Neuron (in vitro differentiated cells): ENCODE measurements around the gene TTC28.
"Not testable (repeated sequence)": the region's sequence is repeated elsewhere in the genome, so short reads cannot be mapped to it uniquely, and the experiment has no call there.

ENCODE experiments used
- H2AFZ ChIP-seq: one replicate; pipeline ENCODE4 v1.6.1; 2013; ENCODE audit warnings: low read depth, mild to moderate bottlenecking, inconsistent platforms, low read length, moderate library complexity
- H3K27me3 ChIP-seq: one replicate; pipeline ENCODE4 v1.6.1; 2013; ENCODE audit warnings: low read length; ENCODE audit not compliant: insufficient read depth
- H3K36me3 ChIP-seq: one replicate; pipeline ENCODE4 v1.6.1; 2013; ENCODE audit warnings: low read length; ENCODE audit not compliant: insufficient read depth
- H3K4me1 ChIP-seq: one replicate; pipeline ENCODE4 v1.6.1; 2013; ENCODE audit warnings: low read length; ENCODE audit not compliant: insufficient read depth
- H3K4me3 ChIP-seq: 2 replicates; pipeline ENCODE4 v1.5.1; 2013; ENCODE audit warnings: mild to moderate bottlenecking, low read length, moderate library complexity
- H3K9me3 ChIP-seq: one replicate; pipeline ENCODE4 v1.6.1; 2013; ENCODE audit warnings: low read length

The TTC28 gene

GRCh38 chr22:28223826-28224225 is 455.8 kb downstream of the TTC28 start:
- H3K27me3 ChIP-seq, result no peaks in the 10 kb centered on the region
- no peak overlapping the region for H3K4me3 ChIP-seq
- H3K4me1 ChIP-seq, result peaks cover 22% of the 10 kb centered on the region
- no peaks in the 10 kb centered on the region for H3K36me3 ChIP-seq
- H2AFZ ChIP-seq, result no peak overlapping the region
- H3K9me3 ChIP-seq, result no peaks in the 10 kb centered on the region

GRCh38 chr22:28222976-28223745 is 456.5 kb downstream of the TTC28 start:
- no peaks in the 10 kb centered on the region for H3K9me3 ChIP-seq
- H3K27me3 ChIP-seq, result no peaks in the 10 kb centered on the region
- no peak overlapping the region for H3K4me3 ChIP-seq
- H3K36me3 ChIP-seq, result no peaks in the 10 kb centered on the region
- H3K4me1 ChIP-seq, result peaks cover 25% of the 10 kb centered on the region
- H2AFZ ChIP-seq, result no peak overlapping the region

- Histone ChIP-seq H3K9me3 (no peaks in the 10 kb centered on the region), H2AFZ (no peak overlapping the region), H3K4me1 (peaks cover 25% of the 10 kb centered on the region), H3K36me3 (no peaks in the 10 kb centered on the region), H3K27me3 (no peaks in the 10 kb centered on the region), H3K4me3 (no peak overlapping the region)
These were observed 457.1 kb downstream of the TTC28 start for GRCh38 chr22:28222571-28222970.

- no peaks in the 10 kb centered on the region for H3K9me3 ChIP-seq
- no peak overlapping the region for H2AFZ ChIP-seq
- no peaks in the 10 kb centered on the region for H3K27me3 ChIP-seq
- H3K4me1 ChIP-seq, result peaks cover 25% of the 10 kb centered on the region
- no peaks in the 10 kb centered on the region for H3K36me3 ChIP-seq
- H3K4me3 ChIP-seq, result no peak overlapping the region
These were observed 457.6 kb downstream of the TTC28 start for GRCh38 chr22:28222052-28222451.

GRCh38 chr22:28220626-28221363 is 458.8 kb downstream of the TTC28 start:
- Histone ChIP-seq H3K4me3 (no peak overlapping the region), H2AFZ (no peak overlapping the region), H3K9me3 (no peaks in the 10 kb centered on the region), H3K4me1 (peaks cover 25% of the 10 kb centered on the region), H3K27me3 (no peaks in the 10 kb centered on the region), H3K36me3 (no peaks in the 10 kb centered on the region)

- Histone ChIP-seq H3K9me3 (no peaks in the 10 kb centered on the region), H3K4me1 (peaks cover 8% of the 10 kb centered on the region), H3K4me3 (no peak overlapping the region), H3K36me3 (no peaks in the 10 kb centered on the region), H2AFZ (no peak overlapping the region), H3K27me3 (no peaks in the 10 kb centered on the region)
These were observed 462.4 kb downstream of the TTC28 start for GRCh38 chr22:28217277-28217676.

- H3K36me3 ChIP-seq, H3K4me3 ChIP-seq, H2AFZ ChIP-seq, H3K27me3 ChIP-seq, H3K9me3 ChIP-seq, H3K4me1 ChIP-seq: not testable (repeated sequence)
These were observed 464.9 kb downstream of the TTC28 start for GRCh38 chr22:28214750-28215149.

GRCh38 chr22:28209457-28209856 is 470.2 kb downstream of the TTC28 start:
- not testable (repeated sequence) for H3K36me3 ChIP-seq

GRCh38 chr22:28208787-28209186 is 470.9 kb downstream of the TTC28 start:
- no peak overlapping the region for H3K4me3 ChIP-seq
- peaks cover 2% of the 10 kb centered on the region for H3K4me1 ChIP-seq
- no peak overlapping the region for H2AFZ ChIP-seq
- H3K36me3 ChIP-seq, result no peaks in the 10 kb centered on the region
- no peaks in the 10 kb centered on the region for H3K27me3 ChIP-seq
- no peaks in the 10 kb centered on the region for H3K9me3 ChIP-seq

More at GRCh38 chr22:28209457-28209856, 470.2 kb downstream of the TTC28 start:
- H3K4me3 ChIP-seq, H3K9me3 ChIP-seq, H3K4me1 ChIP-seq, H2AFZ ChIP-seq, H3K27me3 ChIP-seq: not testable (repeated sequence)

- Histone ChIP-seq H3K4me3 (no peak overlapping the region), H3K36me3 (no peaks in the 10 kb centered on the region), H3K4me1 (peaks cover 2% of the 10 kb centered on the region), H3K9me3 (no peaks in the 10 kb centered on the region), H3K27me3 (no peaks in the 10 kb centered on the region), H2AFZ (no peak overlapping the region)
These were observed 471.6 kb downstream of the TTC28 start for GRCh38 chr22:28208036-28208435.

GRCh38 chr22:28207281-28208030 is 472.2 kb downstream of the TTC28 start:
- no peaks in the 10 kb centered on the region for H3K27me3 ChIP-seq
- H3K9me3 ChIP-seq, result no peaks in the 10 kb centered on the region
- H2AFZ ChIP-seq, result no peak overlapping the region
- H3K4me1 ChIP-seq, result peaks cover 2% of the 10 kb centered on the region
- no peaks in the 10 kb centered on the region for H3K36me3 ChIP-seq
- H3K4me3 ChIP-seq, result no peak overlapping the region

GRCh38 chr22:28205926-28206325 is 473.7 kb downstream of the TTC28 start:
- Histone ChIP-seq H3K27me3 (no peaks in the 10 kb centered on the region), H2AFZ (no peak overlapping the region), H3K4me1 (peaks cover 2% of the 10 kb centered on the region)

GRCh38 chr22:28204382-28204781 is 475.3 kb downstream of the TTC28 start:
- peaks cover 2% of the 10 kb centered on the region for H3K4me1 ChIP-seq
- H3K36me3 ChIP-seq, result no peaks in the 10 kb centered on the region
- no peaks in the 10 kb centered on the region for H3K27me3 ChIP-seq
- H3K9me3 ChIP-seq, result no peaks in the 10 kb centered on the region
- H2AFZ ChIP-seq, result no peak overlapping the region
- no peak overlapping the region for H3K4me3 ChIP-seq

More at GRCh38 chr22:28205926-28206325, 473.7 kb downstream of the TTC28 start:
- Histone ChIP-seq H3K4me3 (no peak overlapping the region), H3K36me3 (no peaks in the 10 kb centered on the region), H3K9me3 (no peaks in the 10 kb centered on the region)
